SW480 (cell line): ENCODE measurements around the gene PFN2.
"Not testable (repeated sequence)": the region's sequence is repeated elsewhere in the genome, so short reads cannot be mapped to it uniquely, and the experiment has no call there.

Experiments used
- DNase-seq: peaks from one replicate; pipeline ENCODE4 v3.0.0-alpha.2; 2016; ENCODE audit warnings: low spot score

PFN2 gene

GRCh38 chr3:149968216-149968615, 2.5 kb downstream of the PFN2 start:
- DNase-seq = peak; percentile 47

DNA sequence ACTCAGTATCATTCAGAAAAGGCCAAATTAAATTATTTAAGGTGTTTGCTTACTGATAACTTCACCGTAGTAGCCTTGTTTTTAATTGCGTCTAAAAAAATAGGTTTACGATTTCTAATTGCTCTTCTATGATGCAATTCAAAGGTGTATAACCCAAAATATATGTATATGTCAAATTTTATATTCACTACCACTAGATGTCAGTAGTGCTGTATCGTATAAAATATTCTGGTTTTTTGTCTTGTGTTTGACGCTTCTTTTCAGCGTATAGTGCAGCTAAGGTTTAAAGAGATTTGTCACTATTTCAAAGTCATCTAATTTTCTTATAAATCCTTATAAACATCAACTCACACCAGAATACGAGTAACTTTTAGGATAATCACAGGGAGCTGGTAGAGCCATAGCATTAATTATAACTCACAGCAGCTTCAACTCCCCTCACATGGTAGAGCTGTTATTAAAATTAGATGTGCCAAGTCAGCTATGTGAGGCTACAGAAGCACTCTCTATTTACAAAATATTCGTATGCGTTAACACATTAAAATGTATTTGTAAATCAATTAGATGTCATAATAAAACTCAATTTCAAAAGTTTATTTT, 3.5 kb downstream of the PFN2 start:
- peak; percentile 69 for DNase-seq

- DNase-seq = no peak
These were observed 5.4 kb downstream of the PFN2 start for GRCh38 chr3:149965278-149965677.

DNA sequence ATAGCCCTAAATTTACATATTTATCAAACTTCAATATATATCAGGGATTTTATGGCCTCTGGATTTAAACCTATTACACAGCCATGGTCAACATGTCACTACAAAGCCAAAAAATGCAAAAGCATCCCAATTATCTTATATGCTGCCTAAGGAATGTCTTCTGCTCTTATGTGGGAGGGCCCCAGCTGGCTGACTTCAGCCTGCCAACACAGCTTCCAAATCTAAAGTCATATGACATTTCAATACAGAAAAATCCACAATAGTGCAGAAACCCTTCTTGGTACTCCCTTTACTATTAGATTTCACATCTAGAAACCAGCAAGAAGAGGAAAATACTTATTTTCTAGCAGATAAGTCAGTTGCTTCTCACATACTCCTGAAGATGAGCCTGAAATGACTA, 6.4 kb downstream of the PFN2 start:
- no peak for DNase-seq

GRCh38 chr3:149963485-149963884, 7.2 kb downstream of the PFN2 start:
- no peak for DNase-seq

GRCh38 chr3:149959443-149959842, 11.3 kb downstream of the PFN2 start:
- DNase-seq = no peak

GRCh38 chr3:149958171-149958796, 12.4 kb downstream of the PFN2 start:
- no peak for DNase-seq

DNA sequence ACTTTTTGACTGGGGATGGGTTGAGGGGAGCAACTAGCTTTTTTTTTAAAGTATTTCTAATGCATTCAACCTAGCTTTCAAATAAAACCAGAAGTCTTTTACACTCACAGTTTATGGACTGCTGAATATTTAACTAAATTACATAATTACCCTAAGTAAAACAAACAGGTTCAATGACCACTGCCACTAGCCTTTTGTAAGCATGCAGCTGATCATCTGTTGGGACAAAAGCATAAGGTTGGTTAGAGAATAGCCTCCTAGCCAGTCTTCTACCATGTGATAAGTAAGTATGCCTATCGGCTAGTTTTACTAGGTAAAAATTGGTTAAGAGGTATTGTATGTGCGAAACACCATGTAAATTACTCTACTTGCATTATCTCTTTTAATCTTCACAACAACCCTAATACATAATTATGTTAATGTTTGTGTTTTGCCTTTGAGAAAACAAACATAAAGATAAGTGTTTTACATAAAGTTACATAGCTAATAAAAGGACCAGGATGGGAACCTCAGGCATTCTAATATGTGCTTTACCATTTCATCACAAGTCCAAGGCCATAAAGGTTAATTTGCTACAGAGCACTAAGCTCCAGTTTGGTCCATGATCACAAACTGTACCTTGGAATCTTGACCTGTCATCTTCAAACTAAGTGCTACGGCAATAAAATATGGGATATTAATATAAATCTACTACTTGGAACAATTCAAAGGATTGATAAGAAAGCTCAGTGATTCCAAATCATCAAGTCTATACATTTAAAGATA, 13.2 kb downstream of the PFN2 start:
- DNase-seq = no peak

DNA sequence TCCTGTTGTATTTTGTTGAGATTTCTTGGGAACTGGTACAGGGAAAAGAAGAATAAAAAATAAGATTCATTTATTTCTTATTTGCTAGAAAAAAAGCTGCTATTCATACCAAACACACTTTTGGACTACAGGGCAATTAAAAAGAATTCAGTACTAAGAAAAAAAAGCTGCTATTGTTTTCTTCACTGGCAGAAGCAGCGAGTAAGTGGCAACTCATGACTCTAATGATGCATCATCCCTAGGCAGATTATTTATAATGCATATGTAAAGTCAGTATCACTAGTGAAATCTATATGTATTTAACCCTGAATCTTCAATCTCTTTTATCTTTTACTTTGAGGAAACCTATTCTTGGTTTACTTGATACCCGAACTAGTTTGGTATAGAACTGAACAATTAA, 15.2 kb downstream of the PFN2 start:
- no peak for DNase-seq

GRCh38 chr3:149954812-149955211, 15.9 kb downstream of the PFN2 start:
- DNase-seq = no peak

GRCh38 chr3:149949181-149949580, 21.5 kb downstream of the PFN2 start:
- no peak for DNase-seq

GRCh38 chr3:149947231-149947630, 23.5 kb downstream of the PFN2 start:
- DNase-seq = no peak

GRCh38 chr3:149943966-149944365, 26.7 kb downstream of the PFN2 start:
- not testable (repeated sequence) for DNase-seq

GRCh38 chr3:149942409-149942808, 28.3 kb downstream of the PFN2 start:
- no peak for DNase-seq

DNA sequence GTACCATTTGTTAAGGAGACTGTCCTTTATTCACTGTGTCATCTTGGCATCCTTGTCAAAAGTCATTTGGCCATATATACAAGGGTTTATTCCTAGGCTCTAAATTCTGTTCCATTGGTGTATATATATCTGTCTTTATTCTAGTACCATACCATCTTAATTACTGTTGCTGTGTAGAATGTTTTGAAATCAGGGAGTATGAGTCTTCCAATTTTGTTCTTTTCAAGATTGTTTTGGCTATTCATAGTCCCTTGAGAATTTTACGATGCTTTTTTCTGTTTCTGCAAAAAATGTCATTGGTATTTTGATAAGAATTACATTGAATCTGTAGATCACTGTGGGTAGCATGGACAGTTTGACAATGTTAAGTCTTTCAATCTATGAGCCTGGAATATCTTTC, 28.7 kb downstream of the PFN2 start:
- no peak for DNase-seq

DNA sequence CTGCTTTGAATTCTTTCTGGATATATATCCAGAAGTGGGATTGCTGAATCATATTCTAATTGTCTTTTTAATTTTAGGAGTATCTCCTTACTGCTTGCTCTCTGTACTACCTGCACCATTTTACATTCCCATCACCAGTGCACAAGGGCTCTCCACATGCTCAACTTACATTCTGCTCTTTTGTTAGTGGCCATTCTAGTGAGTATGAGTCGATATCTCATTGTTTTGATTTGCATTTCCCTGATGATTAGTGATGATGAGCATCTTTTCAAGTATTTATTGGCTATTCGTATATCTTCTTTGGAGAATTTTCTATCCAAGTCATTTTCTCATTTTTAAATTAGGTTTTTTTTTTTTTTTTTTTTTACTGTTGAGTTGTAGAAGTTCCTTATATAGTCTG, 29.5 kb downstream of the PFN2 start:
- no peak for DNase-seq

DNA sequence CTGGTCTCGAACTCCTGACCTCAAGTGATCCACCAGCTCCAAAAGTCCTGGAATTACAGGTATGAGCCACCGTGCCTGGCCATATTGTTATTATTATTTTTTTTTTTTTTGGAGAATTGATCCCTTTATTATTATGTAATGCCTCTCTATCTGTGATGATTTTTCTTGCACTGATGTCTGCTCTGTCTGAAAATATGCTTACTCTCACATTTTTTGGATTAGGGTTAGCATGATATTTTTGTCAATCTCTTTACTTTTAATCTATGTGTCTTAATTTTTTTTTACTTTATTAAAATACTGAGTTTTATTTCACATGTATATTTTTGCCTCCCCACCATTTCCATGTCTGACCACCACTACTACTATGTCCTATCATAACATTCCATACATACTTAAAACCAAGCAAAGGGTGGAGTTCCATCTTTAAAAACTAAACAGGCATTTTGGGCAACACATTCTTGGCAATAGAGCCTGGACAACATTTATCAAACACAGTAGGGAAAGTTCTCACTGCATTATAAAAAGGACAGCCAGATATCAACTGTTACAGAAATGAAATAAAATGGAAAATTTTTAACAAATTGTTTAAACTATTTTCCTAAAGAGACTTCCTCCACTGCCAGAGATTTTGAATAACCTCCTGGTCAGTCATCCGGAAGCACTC, 32.2 kb downstream of the PFN2 start:
- not testable (repeated sequence) for DNase-seq

DNA sequence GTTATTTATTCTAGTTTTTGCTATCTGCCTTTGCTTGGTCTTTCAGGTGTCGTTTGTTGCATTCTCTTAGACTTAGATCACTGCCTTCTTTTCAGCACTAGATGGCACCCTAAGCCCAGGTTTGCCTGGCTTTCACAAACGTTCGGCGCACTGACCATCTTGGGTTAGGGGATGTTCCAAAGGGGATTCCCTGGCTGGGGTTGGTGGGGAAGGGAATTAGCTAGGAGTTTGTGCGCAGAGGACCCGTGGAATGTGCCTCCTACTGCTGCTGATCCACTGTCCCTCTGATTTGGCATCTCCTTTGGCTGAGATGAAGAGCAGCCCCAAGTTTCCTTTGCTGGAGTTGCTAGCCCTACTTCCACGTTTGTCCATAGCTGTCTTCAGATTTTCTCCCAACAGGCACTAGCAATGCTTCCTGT, 33.9 kb downstream of the PFN2 start:
- DNase-seq = peak; percentile 36

- no peak for DNase-seq
These were observed 36.2 kb downstream of the PFN2 start for GRCh38 chr3:149934524-149934923.

DNA sequence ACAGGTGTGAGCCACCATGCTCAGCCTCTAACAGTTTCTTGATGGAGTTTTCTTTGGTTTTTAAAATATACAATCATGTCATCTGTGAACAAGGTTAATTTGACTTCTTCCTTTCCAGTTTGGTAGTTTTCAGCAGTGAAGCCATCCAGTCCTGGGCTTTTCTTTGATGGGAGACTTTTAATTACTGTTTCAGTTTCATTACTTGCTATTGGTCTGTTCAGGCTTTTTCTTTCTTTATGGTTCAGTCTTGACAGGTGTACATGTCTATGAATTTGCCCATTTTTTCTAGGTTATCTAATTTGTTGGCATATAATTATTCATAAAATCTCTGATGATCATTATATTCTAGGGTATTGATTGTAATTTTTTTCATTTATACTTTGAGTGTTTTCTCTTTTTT, 36.8 kb downstream of the PFN2 start:
- no peak for DNase-seq

GRCh38 chr3:149933008-149933407, 37.7 kb downstream of the PFN2 start:
- DNase-seq = no peak

- no peak for DNase-seq
These were observed 50.6 kb downstream of the PFN2 start for GRCh38 chr3:149920119-149920518.

DNA sequence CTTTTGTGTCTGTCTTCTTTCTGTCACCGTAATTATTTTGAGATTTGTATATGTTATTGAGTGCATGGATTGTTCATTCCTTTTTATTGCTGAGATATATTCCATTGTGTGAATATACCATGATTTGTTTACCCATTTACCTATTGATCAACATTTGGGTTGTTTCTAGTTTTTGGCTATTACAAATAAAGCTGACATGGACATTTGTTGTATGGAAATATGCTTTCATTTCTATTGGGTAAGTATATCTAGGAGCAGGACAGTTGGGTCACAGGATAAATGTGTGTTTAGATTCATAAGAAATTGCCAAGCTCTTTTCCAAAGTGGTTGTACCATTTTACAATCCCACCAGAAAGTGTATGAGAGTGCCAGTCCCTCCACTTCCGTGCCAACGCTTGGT, 51.2 kb downstream of the PFN2 start:
- DNase-seq = no peak
